HG02588 (cell line): ENCODE results near the gene GAGE12G.
"Not testable (repeated sequence)": the region's sequence is repeated elsewhere in the genome, so short reads cannot be mapped to it uniquely, and the experiment has no call there.

Experiments
- ATAC-seq: cut with Tn5 transposase; IDR thresholded peaks from one replicate; pipeline ENCODE4 v1.9.1; 2021; ENCODE audit warnings: mild to moderate bottlenecking, moderate library complexity; ENCODE audit not compliant: unreplicated experiment

Gene GAGE12G, protein sequence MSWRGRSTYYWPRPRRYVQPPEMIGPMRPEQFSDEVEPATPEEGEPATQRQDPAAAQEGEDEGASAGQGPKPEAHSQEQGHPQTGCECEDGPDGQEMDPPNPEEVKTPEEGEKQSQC

DNA sequence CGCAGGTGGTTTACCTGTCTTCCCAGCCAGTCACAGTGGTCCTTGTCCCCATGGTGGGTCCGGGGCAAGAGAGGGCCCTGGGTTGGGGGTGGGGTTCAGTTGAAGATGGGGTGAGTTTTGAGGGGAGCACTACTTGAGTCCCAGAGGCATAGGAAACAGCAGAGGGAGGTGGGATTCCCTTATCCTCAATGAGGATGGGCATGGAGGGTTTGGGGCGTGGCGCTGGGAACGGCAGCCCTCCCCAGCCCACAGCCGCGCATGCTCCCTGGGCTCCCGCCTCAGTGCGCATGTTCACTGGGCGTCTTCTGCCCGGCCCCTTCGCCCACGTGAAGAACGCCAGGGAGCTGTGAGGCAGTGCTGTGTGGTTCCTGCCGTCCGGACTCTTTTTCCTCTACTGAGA is at the start of gene GAGE12G:
TSS of gene GAGE12G (plus strand) at position 301 of the 400 bp plus-strand sequence. CDS start 1,155 bp downstream, outside the sequence.
- not testable (repeated sequence) for ATAC-seq

DNA sequence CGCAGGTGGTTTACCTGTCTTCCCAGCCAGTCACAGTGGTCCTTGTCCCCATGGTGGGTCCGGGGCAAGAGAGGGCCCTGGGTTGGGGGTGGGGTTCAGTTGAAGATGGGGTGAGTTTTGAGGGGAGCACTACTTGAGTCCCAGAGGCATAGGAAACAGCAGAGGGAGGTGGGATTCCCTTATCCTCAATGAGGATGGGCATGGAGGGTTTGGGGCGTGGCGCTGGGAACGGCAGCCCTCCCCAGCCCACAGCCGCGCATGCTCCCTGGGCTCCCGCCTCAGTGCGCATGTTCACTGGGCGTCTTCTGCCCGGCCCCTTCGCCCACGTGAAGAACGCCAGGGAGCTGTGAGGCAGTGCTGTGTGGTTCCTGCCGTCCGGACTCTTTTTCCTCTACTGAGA is 38.3 kb upstream of the GAGE12G start, which contains the start of gene GAGE12C:
TSS of gene GAGE12C (plus strand) at position 301 of the 400 bp plus-strand sequence. CDS start 1,155 bp downstream, outside the sequence.
- not testable (repeated sequence) for ATAC-seq

DNA sequence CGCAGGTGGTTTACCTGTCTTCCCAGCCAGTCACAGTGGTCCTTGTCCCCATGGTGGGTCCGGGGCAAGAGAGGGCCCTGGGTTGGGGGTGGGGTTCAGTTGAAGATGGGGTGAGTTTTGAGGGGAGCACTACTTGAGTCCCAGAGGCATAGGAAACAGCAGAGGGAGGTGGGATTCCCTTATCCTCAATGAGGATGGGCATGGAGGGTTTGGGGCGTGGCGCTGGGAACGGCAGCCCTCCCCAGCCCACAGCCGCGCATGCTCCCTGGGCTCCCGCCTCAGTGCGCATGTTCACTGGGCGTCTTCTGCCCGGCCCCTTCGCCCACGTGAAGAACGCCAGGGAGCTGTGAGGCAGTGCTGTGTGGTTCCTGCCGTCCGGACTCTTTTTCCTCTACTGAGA is 28.8 kb upstream of the GAGE12G start, which contains the start of gene GAGE12D:
TSS of gene GAGE12D (plus strand) at position 301 of the 400 bp plus-strand sequence. CDS start 1,155 bp downstream, outside the sequence.
- not testable (repeated sequence) for ATAC-seq

DNA sequence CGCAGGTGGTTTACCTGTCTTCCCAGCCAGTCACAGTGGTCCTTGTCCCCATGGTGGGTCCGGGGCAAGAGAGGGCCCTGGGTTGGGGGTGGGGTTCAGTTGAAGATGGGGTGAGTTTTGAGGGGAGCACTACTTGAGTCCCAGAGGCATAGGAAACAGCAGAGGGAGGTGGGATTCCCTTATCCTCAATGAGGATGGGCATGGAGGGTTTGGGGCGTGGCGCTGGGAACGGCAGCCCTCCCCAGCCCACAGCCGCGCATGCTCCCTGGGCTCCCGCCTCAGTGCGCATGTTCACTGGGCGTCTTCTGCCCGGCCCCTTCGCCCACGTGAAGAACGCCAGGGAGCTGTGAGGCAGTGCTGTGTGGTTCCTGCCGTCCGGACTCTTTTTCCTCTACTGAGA is 19.2 kb upstream of the GAGE12G start, which contains the start of gene GAGE12E:
TSS of gene GAGE12E (plus strand) at position 301 of the 400 bp plus-strand sequence. CDS start 1,155 bp downstream, outside the sequence.
- ATAC-seq: not testable (repeated sequence)

DNA sequence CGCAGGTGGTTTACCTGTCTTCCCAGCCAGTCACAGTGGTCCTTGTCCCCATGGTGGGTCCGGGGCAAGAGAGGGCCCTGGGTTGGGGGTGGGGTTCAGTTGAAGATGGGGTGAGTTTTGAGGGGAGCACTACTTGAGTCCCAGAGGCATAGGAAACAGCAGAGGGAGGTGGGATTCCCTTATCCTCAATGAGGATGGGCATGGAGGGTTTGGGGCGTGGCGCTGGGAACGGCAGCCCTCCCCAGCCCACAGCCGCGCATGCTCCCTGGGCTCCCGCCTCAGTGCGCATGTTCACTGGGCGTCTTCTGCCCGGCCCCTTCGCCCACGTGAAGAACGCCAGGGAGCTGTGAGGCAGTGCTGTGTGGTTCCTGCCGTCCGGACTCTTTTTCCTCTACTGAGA is 9.7 kb upstream of the GAGE12G start, which contains the start of gene GAGE12F:
TSS of gene GAGE12F (plus strand) at position 301 of the 400 bp plus-strand sequence. CDS start 1,155 bp downstream, outside the sequence.
- ATAC-seq: not testable (repeated sequence)

DNA sequence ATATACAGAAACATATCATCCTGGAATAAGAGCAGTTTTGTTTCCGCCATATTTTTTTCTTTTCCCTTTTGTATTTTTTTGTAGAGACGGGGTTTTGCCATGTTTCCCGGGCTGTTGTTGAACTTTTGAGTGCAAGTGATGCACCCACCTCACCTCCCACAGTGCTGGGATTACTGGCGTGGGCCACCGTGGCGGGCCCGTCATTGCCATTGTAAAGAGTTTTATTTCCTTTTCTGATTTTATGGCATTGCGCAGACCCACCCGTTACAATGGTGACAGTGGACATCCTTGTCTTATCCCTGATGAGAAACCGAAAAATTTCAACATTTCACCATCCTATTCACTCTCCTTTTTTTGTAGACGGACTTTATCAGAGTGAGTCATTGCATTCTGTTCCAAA is 1.5 kb upstream of the GAGE12G start:
- ATAC-seq: not testable (repeated sequence)

DNA sequence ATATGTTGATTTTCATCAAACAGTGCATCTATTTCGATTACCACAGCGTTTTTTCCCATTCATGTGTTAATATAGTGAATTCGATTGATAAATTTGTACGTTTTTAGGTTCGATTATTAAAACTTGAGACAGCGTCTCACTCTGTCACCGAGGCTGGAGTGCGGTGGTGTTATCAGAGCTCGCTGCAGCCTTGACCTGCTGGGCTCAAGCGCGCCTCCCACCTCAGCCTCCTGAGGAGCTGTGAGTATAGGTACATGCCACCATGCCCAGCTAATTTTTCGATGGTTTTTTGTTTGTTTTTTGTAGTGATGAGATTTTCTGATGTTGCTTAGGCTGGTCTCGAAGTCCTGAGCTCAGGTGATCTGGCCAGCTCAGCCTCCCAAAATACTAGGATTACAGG is 1.0 kb upstream of the GAGE12G start:
- not testable (repeated sequence) for ATAC-seq

DNA sequence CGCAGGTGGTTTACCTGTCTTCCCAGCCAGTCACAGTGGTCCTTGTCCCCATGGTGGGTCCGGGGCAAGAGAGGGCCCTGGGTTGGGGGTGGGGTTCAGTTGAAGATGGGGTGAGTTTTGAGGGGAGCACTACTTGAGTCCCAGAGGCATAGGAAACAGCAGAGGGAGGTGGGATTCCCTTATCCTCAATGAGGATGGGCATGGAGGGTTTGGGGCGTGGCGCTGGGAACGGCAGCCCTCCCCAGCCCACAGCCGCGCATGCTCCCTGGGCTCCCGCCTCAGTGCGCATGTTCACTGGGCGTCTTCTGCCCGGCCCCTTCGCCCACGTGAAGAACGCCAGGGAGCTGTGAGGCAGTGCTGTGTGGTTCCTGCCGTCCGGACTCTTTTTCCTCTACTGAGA is 9.4 kb downstream of the GAGE12G start, which contains the start of gene GAGE12H:
TSS of gene GAGE12H (plus strand) at position 301 of the 400 bp plus-strand sequence. CDS start 1,155 bp downstream, outside the sequence.
- not testable (repeated sequence) for ATAC-seq

DNA sequence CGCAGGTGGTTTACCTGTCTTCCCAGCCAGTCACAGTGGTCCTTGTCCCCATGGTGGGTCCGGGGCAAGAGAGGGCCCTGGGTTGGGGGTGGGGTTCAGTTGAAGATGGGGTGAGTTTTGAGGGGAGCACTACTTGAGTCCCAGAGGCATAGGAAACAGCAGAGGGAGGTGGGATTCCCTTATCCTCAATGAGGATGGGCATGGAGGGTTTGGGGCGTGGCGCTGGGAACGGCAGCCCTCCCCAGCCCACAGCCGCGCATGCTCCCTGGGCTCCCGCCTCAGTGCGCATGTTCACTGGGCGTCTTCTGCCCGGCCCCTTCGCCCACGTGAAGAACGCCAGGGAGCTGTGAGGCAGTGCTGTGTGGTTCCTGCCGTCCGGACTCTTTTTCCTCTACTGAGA is 19.0 kb downstream of the GAGE12G start, which contains the start of gene GAGE2A:
TSS of gene GAGE2A (plus strand) at position 301 of the 400 bp plus-strand sequence. CDS start 1,155 bp downstream, outside the sequence.
- not testable (repeated sequence) for ATAC-seq

DNA sequence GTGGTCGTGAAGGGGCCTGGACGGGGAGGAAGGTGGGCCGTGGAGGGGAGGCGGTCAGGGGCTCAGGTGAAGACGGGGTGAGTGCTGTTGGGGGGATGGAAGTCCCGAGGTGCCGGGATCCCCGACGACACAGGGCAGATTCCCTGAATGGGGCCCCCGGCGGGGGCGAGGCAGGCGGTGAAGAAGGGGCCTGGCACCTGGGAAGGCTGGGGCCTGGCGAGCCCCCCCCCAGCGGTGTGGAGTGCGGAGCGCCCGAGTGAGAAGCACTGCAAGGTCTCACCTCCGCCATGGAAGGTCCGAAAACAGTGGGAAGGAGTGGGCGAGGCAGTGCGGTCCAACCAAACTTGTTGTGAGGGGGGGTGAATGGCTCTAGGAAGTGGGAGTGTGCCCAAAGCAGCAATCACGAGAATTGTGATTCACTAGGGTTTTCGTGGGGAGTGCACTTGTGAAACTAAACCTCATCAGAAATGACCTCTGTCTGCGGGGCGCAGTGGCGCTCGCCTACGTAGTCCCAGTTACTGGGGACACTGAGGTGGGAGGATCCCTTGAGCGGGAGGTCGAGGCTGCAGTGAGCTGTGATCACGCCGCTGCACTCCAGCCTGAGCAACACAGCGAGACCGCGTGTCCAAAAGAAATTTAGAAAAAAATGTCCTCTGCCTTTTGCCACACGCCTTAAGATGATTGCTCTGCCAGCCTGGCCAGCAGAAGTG is 19.7 kb downstream of the GAGE12G start:
- not testable (repeated sequence) for ATAC-seq

DNA sequence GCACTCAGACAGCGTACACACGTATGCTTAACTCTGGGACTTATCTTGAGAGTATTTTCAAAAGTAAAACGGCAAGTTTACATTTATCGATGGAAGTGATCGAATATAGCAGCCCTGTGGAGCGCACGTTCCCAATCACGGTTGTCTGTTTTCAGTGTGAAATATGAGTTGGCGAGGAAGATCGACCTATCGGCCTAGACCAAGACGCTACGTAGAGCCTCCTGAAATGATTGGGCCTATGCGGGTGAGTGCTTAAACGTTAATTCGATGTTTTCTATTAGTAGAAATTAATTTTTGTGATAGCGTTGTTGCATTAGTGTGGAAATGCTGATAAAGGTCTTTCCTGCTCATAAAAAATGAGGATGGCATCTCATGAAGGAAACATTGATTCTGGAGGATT is 20.3 kb downstream of the GAGE12G start:
- not testable (repeated sequence) for ATAC-seq

DNA sequence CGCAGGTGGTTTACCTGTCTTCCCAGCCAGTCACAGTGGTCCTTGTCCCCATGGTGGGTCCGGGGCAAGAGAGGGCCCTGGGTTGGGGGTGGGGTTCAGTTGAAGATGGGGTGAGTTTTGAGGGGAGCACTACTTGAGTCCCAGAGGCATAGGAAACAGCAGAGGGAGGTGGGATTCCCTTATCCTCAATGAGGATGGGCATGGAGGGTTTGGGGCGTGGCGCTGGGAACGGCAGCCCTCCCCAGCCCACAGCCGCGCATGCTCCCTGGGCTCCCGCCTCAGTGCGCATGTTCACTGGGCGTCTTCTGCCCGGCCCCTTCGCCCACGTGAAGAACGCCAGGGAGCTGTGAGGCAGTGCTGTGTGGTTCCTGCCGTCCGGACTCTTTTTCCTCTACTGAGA is 28.5 kb downstream of the GAGE12G start, which contains the start of gene GAGE1:
TSS of gene GAGE1 (plus strand) at position 301 of the 400 bp plus-strand sequence. CDS start 1,155 bp downstream, outside the sequence.
- not testable (repeated sequence) for ATAC-seq

DNA sequence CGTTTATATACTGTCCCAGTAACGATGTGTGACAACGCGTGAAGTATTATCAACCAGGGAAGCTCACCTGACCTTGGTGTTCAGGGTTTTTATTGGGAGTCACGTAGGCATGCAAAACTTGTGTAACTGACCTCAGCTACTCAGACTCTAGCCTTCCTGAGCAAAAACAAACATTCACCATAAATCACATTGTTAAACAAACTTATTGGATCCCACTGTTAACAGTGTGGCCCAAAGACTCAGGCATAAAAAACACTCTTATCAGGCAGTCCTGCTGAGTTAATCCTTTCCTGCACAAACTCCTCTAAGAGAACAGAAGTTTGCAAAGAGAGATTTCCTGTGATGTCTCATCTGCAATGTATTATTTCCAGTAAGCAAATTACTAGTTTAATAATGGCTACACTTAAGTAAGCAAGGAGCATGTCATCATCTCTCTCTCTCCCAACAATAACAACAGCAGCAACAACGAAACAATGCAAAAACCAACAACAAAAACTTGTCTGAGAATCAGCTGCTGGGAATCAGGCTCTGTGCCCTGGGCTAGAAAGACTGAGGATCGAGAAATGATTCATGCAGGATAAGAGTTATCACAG is 40.6 kb downstream of the GAGE12G start:
- ATAC-seq: no peak

DNA sequence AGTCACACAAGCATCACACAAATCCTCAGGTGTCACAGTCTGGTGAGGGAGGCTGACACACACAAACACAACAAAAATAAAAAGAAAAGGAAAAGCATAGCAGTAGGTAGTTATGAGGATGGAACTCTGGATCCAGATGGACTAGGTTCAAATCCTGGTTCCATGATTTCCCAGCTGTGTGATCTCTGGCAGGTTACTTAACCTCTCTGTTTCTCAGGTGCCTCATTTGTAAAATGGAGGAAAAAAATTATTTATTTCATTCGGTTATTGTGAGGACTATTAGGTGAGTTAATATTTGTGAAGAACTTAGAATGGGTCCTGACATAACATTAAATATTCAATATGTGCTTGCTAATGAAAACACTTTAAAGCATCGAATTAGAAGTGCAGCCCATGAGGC is 48.4 kb downstream of the GAGE12G start:
- ATAC-seq: no peak
